Endothelial cell of umbilical vein (primary cell): Measurements from ENCODE around the gene ANO1.

Experiments
- EZH2 ChIP-seq: IDR thresholded peaks from 2 replicates; pipeline ENCODE4 v1.6.1; 2012; ENCODE audit warnings: borderline replicate concordance, low read depth, mild to moderate bottlenecking, moderate library complexity, low read length, inconsistent platforms; ENCODE audit not compliant: severe bottlenecking
- JUN ChIP-seq: IDR thresholded peaks from 2 replicates; pipeline ENCODE4 v1.6.1; 2011; ENCODE audit warnings: borderline replicate concordance, low read depth; ENCODE audit not compliant: insufficient read length, insufficient read depth
- POLR2A ChIP-seq: IDR thresholded peaks from 2 replicates; pipeline ENCODE4 v1.6.1; 2012; ENCODE audit warnings: low read depth, mild to moderate bottlenecking, control low read depth, low read length
- TF ChIP-seq, protein P1 (sequence below), 2 donors: IDR thresholded peaks; 1 replicate in 1 of 2; 2 replicates in 1 of 2; pipeline ENCODE4 v1.5.1; 2011; ENCODE audit warnings: low read length in 2 of 2, mild to moderate bottlenecking in 2 of 2, moderate library complexity in 2 of 2, control low read depth in 1 of 2, inconsistent platforms in 1 of 2, low read depth in 1 of 2; ENCODE audit not compliant: insufficient read depth in 1 of 2; ENCODE audit errors: extremely low read depth in 1 of 2

DNA sequence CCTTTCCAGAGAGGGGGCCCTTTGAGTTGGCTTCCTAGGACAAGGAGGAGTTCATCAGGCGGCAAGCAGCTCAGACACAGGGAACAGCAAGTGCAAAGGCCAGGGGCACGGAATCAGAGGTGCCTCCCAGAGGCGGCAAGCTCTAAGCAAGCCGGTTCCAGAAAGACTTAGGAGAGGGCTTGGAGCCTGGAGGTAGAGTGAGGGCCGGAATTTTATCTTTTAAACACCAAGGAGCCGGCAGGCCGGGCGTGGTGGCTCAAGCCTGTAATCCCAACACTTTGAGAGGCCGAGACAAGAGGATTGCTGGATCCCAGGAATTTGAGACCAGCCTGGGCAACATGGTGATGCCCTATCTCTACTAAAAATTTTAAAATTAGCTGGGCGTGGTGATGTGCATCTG, 151.6 kb downstream of the ANO1 start:
- TF ChIP-seq, protein P1, sequence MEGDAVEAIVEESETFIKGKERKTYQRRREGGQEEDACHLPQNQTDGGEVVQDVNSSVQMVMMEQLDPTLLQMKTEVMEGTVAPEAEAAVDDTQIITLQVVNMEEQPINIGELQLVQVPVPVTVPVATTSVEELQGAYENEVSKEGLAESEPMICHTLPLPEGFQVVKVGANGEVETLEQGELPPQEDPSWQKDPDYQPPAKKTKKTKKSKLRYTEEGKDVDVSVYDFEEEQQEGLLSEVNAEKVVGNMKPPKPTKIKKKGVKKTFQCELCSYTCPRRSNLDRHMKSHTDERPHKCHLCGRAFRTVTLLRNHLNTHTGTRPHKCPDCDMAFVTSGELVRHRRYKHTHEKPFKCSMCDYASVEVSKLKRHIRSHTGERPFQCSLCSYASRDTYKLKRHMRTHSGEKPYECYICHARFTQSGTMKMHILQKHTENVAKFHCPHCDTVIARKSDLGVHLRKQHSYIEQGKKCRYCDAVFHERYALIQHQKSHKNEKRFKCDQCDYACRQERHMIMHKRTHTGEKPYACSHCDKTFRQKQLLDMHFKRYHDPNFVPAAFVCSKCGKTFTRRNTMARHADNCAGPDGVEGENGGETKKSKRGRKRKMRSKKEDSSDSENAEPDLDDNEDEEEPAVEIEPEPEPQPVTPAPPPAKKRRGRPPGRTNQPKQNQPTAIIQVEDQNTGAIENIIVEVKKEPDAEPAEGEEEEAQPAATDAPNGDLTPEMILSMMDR (IDR thresholded peaks at IDR 0.05; ENCODE audit: extremely low read depth in 1 of 2, insufficient read depth in 1 of 2, low read depth in 1 of 2, low read length in 2 of 2) = no peak
- no peak for TF ChIP-seq POLR2A
- no peak for TF ChIP-seq EZH2
- no peak for TF ChIP-seq JUN
